Measurements from ENCODE around the gene FAM13A.

The FAM13A gene

DNA sequence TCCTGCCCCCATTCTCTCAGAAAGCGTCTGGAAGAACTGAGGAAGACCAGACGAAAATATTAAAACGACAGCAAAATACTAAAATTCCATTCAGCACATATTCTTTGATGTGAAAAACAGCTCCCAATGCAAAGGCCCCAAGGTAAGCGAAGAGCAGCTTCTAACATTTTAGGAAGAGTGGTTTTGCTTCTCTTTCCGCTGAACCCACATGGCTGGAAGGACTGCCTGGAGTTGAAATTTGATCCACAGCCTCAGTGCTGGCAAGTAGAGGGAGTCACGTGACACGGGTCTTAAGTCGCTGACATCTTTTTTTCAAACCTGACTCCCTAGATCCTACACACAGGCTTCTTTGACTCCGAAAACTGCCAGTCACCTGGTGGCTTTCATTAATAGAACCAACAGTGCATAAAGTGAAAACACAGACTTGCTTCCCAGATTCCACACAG lies at the start of gene FAM13A:
FAM13A (minus strand) TSS at position 233 of the 446 bp plus-strand sequence; CDS start at position 12, 221 bp downstream.
- DNase-seq (ENCODE audit: extremely low spot score) = no peak
- CTCF ChIA-PET = interaction anchor here (0.7 to 1.6 kb wide), 6 partner anchors 8 to 166 kb away, joined by 3 to 4 read pairs (median 3); no protein-coding TSS in a partner anchor
- TF ChIP-seq, protein P1, sequence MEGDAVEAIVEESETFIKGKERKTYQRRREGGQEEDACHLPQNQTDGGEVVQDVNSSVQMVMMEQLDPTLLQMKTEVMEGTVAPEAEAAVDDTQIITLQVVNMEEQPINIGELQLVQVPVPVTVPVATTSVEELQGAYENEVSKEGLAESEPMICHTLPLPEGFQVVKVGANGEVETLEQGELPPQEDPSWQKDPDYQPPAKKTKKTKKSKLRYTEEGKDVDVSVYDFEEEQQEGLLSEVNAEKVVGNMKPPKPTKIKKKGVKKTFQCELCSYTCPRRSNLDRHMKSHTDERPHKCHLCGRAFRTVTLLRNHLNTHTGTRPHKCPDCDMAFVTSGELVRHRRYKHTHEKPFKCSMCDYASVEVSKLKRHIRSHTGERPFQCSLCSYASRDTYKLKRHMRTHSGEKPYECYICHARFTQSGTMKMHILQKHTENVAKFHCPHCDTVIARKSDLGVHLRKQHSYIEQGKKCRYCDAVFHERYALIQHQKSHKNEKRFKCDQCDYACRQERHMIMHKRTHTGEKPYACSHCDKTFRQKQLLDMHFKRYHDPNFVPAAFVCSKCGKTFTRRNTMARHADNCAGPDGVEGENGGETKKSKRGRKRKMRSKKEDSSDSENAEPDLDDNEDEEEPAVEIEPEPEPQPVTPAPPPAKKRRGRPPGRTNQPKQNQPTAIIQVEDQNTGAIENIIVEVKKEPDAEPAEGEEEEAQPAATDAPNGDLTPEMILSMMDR (IDR thresholded peaks at IDR 0.05; ENCODE audit: control extremely low read depth, extremely low read depth, low read depth, missing control alignments) = no peak
- POLR2A ChIA-PET = interaction anchor here (0.5 kb wide), 1 partner anchor 94 kb away, joined by 5 read pairs; no protein-coding TSS in a partner anchor

- DNase-seq (ENCODE audit: extremely low spot score) = no peak
- CTCF ChIA-PET = no interaction called here
These were observed 48.7 kb upstream of the FAM13A start for GRCh38 chr4:89105726-89106125.

GRCh38 chr4:89101256-89102161 lies 44.5 kb upstream of the FAM13A start:
- POLR2A ChIA-PET = no interaction called here
- DNase-seq (ENCODE audit: extremely low spot score) = peak; percentile 56
- TF ChIP-seq, protein P1 (IDR thresholded peaks at IDR 0.05; ENCODE audit: control extremely low read depth, extremely low read depth, low read depth, missing control alignments) = no peak
- CTCF ChIA-PET = interaction anchor here (0.6 to 1.9 kb wide), 4 partner anchors 10 to 282 kb away, joined by 3 to 6 read pairs (median 4); partner anchors contain the start of gene TIGD2

More at GRCh38 chr4:89105726-89106125, 48.7 kb upstream of the FAM13A start:
- POLR2A ChIA-PET = no interaction called here
- TF ChIP-seq, protein P1 (IDR thresholded peaks at IDR 0.05; ENCODE audit: control extremely low read depth, extremely low read depth, low read depth, missing control alignments) = no peak

DNA sequence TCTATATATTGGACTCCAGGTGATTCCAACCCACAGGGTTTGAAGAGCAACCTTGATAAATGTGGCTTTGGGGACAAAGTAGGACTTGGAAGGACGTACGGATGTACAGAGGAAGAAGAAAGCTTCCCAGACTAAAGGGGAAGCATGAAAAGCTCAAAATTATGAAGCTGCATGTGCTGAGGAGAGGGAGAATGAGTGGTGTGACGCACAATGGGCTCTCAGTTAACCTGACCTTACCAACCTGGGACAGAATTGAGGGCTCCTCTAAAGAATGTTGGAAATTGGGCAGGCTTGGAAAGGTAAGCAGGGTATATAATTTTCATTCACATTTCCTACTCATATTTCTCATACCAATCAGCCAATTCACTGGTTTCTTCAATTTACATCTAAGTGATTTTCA lies 43.9 kb upstream of the FAM13A start:
- no peak for DNase-seq (ENCODE audit: extremely low spot score)
- ChIA-PET POLR2A (no interaction called here), CTCF (interaction anchor here (0.6 to 1.9 kb wide), 3 partner anchors 10 to 281 kb away, joined by 3 to 6 read pairs (median 4); partner anchors contain the start of gene TIGD2)
- TF ChIP-seq, protein P1 (IDR thresholded peaks at IDR 0.05; ENCODE audit: control extremely low read depth, extremely low read depth, low read depth, missing control alignments) = no peak

DNA sequence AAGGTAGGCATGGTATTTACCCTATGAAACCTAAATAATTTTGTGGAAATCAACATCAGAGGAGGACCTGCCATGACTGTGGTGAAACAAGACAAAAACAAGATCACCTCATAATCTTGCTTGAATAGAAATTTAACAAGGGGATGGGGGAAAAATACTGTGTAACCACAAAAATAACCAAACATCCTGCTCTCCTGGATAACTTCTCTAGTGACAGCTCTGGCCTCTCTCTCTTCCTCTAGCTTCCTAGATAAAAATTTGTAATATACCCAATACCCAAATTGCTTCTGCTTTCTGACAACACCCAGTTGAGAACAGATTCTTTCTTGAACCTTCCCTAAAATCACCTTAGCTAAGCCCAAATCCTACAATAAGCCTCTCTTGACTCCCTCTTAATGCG lies 42.5 kb upstream of the FAM13A start:
- DNase-seq (ENCODE audit: extremely low spot score) = no peak
- ChIA-PET POLR2A (no interaction called here), CTCF (interaction anchor here (1.3 kb wide), 1 partner anchor 12 kb away, joined by 3 read pairs; the partner anchor contains the start of gene TIGD2)
- TF ChIP-seq, protein P1 (IDR thresholded peaks at IDR 0.05; ENCODE audit: control extremely low read depth, extremely low read depth, low read depth, missing control alignments) = no peak

DNA sequence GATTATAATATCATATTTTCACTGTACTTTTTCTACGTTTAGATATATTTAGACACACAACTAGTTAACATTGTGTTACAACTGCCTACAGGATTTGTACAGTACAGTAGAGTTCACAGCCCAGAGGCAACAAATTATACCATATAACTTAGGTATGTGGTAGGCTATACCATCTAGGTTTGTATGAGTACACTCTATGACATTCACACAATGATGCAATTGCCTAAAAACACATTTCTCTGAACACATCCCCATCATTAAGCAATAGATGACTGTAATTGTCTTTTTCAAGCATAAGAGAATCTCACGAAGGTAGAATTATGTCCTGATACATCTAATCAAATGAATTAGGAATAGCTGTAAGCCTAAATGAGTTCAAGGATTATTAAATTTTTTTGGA lies 42.0 kb upstream of the FAM13A start:
- no peak for DNase-seq (ENCODE audit: extremely low spot score)
- ChIA-PET CTCF (interaction anchor here (1.3 kb wide), 1 partner anchor 13 kb away, joined by 3 read pairs; the partner anchor contains the start of gene TIGD2), POLR2A (no interaction called here)
- TF ChIP-seq, protein P1 (IDR thresholded peaks at IDR 0.05; ENCODE audit: control extremely low read depth, extremely low read depth, low read depth, missing control alignments) = no peak

Data from GM10248 (cell line).